ENCODE results near the gene GOLGA2.

Gene GOLGA2

GRCh38 chr9:128257907-128258306, 17.9 kb downstream of the GOLGA2 start:
- no peak for DNase-seq (ENCODE audit: low spot score)

DNA sequence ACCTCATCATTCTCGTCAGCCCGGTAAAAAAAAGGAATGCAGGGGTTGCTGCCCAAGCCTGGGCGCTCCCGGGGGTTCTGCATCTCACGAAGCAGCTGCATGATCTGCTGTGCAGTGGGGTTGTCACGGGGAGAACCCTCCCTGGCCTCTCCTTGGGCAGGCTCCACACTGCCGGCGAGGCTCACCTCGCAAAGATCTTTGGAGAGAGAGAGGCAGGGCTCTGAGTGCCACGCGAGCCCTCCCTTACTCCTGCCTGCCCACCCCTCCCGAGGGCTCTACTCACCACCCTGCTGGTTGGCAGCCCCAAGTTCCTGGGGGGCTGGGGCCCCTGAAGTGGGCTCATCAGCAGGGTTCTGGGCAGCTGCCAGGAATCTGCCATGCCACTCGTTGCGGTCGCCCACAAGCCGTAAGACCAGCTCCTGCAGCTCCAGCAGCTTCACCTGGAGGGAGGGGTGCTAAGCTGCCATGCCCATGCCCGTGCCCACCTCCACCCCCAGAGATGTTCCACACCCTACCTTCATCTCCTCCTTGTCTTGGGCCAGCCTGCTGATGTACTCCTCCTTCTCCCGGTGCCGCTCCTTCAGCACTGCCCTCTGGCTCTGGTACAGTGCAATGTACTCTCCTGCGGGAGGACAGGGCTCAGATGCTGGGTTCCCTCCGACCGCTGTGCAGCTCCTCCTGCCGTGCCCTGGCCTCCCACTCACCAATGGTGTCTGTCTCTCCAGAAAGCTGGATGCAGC, 18.6 kb downstream of the GOLGA2 start:
- no peak for DNase-seq (ENCODE audit: low spot score)

- peak; percentile 63 for DNase-seq (ENCODE audit: low spot score)
Measured at GRCh38 chr9:128254855-128255759, 20.7 kb downstream of the GOLGA2 start.

- DNase-seq (ENCODE audit: low spot score): no peak
Measured at GRCh38 chr9:128254362-128254761, 21.4 kb downstream of the GOLGA2 start.

DNA sequence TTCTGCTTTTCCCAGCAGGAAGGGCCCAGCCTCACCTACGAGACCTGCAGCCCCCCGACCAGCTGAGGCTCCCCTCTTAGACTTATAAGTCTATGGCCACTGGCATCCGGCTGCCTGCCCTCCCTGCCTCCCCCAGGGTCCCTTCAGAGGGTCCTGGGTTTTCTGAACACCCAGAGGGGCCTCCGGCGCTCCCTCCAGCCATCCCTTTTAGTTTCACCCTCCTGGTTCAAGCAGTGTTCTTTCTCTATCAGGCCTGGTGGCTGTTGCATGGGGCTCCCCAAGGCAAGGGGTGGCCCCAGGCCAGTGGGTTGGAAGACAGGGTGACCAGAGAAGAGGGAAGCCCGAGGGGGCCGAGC, 21.8 kb downstream of the GOLGA2 start:
- DNase-seq (ENCODE audit: low spot score): no peak

DNA sequence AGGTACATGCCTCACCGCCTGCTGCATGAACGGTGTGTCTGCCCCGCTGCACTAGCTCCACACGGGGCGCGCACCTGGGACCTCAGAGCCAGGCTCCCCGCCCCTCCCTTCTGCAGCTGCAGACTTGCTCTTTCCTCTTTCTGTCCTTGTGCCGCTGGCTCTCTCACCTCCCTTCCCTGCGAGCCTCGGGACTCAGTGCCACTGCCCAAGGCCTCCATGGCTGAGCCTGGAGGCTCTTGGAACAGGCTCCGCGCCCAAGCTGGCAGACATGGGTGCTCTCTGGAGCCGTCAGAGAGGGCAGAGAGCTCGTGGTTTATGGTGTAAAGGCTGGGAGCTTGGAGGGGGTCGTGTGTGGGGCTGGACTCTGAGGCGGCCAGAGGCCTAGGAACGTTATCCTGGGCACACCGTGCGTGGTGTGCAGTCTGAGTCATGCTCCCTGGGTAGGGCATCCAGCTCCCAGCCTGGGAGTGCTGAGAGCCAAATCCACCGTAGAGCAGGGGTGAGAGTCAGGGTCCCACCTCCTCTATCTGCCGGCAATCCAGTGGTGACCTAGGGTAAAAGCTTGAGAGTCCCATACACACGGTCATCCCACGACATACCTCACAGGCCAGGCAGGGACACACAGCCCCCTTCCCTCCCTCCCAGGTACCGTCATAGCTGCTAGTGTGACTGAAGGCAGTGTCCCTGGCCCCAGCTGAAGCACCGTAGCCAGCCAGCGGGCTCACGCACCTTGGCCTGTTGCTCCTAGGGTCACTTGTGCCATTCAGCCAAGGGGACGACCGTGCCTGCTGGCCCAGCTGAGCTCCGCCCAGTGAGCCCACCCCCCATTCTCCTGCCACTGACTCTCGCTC, 22.4 kb downstream of the GOLGA2 start:
- DNase-seq (ENCODE audit: low spot score): no peak

GRCh38 chr9:128252317-128253139, 23.3 kb downstream of the GOLGA2 start:
- DNase-seq (ENCODE audit: low spot score): no peak

DNA sequence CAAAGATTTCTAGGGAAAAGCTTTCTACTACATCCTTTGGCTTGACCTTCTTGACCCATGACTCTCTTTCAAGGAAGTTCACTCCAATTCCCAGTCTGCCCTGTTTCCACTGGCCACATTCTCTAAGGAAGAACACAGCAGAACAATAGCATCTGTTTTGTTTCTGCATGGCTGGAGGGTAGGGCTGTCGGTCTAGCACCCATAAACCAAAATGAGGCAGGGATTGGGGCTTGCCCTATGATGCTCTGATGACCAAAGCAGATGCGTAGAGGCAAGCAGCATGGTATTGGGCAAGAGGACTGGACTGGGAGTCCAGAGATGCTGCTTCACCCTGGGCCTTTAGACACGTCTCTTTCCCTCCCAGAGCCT, 24.1 kb downstream of the GOLGA2 start:
- peak; percentile 81 for DNase-seq (ENCODE audit: low spot score)

DNA sequence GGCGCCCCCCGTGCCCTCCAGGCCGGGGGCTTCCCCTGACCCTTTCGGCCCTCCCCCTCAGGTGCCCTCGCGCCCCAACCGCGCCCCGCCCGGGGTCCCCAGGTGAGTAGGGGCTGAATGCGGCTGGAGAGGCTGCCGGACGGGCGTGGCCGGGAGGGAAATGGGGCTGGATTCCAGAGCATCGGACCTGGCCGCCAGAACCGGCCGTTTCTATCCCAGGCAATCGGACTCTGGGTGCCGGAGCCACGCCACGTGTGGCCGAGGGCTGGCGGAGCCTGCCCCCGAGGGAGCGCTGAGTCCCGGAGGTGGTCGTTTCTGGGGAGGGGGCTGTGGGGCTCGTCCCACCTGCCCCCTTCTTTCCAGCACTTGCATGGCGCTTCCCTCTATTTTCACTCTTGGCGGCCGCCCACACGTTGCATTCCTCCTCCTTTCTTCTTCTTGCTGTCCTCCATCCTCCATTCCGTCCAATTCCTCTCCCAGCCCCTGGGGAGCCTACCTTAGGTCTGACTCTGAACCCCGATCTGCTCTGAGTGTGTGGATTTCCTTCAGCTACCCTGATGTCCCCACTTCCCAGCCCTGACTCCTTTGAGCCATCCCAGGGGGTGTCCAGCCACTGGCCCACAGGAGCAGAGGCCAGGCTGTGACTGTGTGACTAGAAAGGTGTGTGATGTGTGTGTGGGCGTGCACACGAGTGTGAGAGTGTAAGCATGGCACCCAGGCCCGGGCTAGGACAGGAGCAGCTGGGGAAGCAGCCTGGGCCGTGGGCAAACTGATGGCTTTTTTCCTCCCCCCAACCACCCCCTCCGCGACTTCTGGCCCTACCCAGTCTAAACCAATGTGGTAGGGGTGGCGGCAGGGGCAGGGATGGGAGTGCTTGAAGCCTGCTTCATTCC, 24.7 kb downstream of the GOLGA2 start:
- DNase-seq (ENCODE audit: low spot score): no peak

- peak; percentile 65 for DNase-seq (ENCODE audit: low spot score)
Measured at GRCh38 chr9:128249908-128250838, 25.6 kb downstream of the GOLGA2 start.

DNA sequence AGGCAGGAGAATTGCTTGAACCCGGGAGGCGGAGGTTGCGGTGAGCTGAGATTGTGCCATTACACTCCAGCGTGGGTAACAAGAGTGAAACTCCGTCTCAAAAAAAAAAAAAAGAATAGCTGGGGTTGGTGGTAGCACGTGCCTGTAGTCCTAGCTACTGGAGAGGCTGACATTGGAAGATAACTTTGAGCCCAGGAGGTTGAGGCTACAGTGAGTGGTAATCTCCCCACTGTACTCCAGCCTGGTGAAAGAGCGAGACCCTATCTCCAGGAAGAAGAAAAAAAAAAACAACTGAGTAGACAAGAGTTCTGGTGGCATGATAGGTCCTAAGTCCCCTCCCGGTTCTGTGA, 26.3 kb downstream of the GOLGA2 start:
- DNase-seq (ENCODE audit: low spot score): no peak

DNA sequence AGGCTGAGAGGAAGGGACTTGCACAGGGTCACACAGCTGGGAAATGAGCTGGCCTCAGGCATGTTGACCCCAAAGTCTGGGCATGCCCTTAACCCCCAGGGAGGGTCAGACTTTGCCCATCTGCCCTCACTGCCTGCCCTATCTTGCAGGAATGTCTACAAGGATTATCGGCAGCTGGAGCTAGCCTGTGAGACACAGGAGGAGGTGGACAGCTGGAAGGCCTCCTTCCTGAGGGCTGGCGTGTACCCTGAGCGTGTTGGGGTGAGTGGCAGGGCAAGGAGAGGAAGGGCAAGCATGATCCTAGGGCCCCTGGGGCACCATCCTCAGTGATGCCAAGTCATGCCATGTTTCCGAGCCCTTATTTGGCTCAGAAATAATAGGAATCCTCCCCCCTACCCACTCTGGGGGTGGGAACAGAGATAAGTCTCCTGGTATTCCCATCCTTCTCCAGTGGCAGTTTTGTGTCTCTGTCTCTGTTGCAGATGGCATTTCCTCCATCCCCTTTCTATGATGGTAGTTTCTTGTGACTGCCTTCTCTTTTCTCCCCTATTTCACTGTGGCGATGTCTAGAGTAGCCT, 28.5 kb downstream of the GOLGA2 start:
- DNase-seq (ENCODE audit: low spot score): no peak

- no peak for DNase-seq (ENCODE audit: low spot score)
Measured at GRCh38 chr9:128246471-128246870, 29.3 kb downstream of the GOLGA2 start.

DNA sequence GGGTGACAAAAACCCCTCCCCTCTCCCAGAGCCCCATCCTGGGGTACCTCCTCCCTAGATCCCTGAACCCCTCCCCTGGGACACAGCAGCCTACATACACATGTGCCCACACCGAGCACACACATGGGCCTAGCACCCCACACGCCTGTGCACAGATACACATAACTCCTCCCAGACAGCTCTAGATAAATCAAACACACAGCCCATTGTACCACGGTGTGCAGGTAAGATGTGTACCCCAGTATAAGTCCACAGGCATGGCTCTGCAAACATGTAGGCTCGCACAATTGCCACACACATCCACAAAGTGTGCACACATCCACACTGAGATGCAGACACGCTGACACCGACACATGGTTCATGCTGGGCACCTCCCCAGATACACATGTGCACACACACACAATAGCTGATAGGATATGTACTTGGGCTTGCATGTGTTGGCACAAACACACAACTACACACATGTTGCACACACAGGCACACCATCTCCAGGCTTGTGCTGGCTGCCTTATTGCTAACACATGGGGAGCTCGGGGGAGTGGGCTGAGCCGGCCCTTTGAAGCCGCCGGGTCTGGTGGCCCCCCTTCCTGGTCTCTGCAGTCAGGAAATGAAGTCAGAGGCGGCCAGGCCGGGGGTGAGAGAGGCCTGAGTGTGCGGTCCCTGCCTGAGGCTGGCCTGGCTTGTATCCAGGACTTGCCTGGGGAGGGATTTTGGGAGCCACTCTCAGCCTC, 30.2 kb downstream of the GOLGA2 start:
- DNase-seq (ENCODE audit: low spot score): peak; percentile 80

- DNase-seq (ENCODE audit: low spot score): peak; percentile 24
Measured at GRCh38 chr9:128244837-128245231, 31.0 kb downstream of the GOLGA2 start.

GRCh38 chr9:128244091-128244836, 31.5 kb downstream of the GOLGA2 start:
- DNase-seq (ENCODE audit: low spot score): no peak

- no peak for DNase-seq (ENCODE audit: low spot score)
Measured at GRCh38 chr9:128243215-128244018, 32.4 kb downstream of the GOLGA2 start.

All from kidney capillary endothelial cell (primary cell).